Keratinocyte (primary cell): ENCODE measurements around the gene ZNF554. TPM values are rescaled to one million over a fixed set of nuclear protein-coding genes. Genes with fewer than 3 reads are reported as not detected.

Experiments
- DNase-seq: peaks from one replicate; pipeline ENCODE4 v3.0.0-alpha.2; 2011; ENCODE audit warnings: low read depth, missing footprints, low spot score
- FAIRE-seq: peaks from 2 replicates; lab custom pipeline; 2011; peaks lifted over from hg19 to GRCh38; lab: Jason Lieb, UNC
- H2AFZ ChIP-seq: 2 replicates; pipeline ENCODE4 v1.6.0; 2012; ENCODE audit warnings: low read length, control low read depth, inconsistent platforms; ENCODE audit not compliant: control insufficient read depth
- H3K27ac ChIP-seq: 2 replicates; pipeline ENCODE4 v1.5.1; 2011; ENCODE audit warnings: low read length; ENCODE audit not compliant: control insufficient read depth, insufficient read depth
- H3K27me3 ChIP-seq: 3 replicates; pipeline ENCODE4 v1.6.0; 2011; ENCODE audit warnings: low read length; ENCODE audit not compliant: control insufficient read depth, insufficient read depth; ENCODE audit errors: extremely low read depth
- H3K36me3 ChIP-seq, 2 experiments: 2 replicates in 1 of 2; 3 replicates in 1 of 2; pipeline ENCODE4 v1.5.1; 2011; ENCODE audit warnings: low read length in 2 of 2, mild to moderate bottlenecking in 1 of 2; ENCODE audit not compliant: control insufficient read depth in 2 of 2, insufficient read depth in 2 of 2; ENCODE audit errors: extremely low read depth in 1 of 2
- H3K4me1 ChIP-seq: 3 replicates; pipeline ENCODE4 v1.5.1; 2011; ENCODE audit warnings: low read length; ENCODE audit not compliant: control insufficient read depth, insufficient read depth; ENCODE audit errors: extremely low read depth
- H3K4me2 ChIP-seq: 3 replicates; pipeline ENCODE4 v1.6.0; 2011; ENCODE audit warnings: low read depth, low read length; ENCODE audit not compliant: control insufficient read depth, insufficient read depth; ENCODE audit errors: extremely low read depth
- H3K4me3 ChIP-seq, 3 experiments: fragments of 200-600 bp in 1 of 3; sonication (generic) in 1 of 3; 2 replicates in 2 of 3; 3 replicates in 1 of 3; pipeline ENCODE4 v1.5.1; 2011 to 2016; ENCODE audit warnings: low read length in 3 of 3, mild to moderate bottlenecking in 3 of 3, control low read depth in 2 of 3, inconsistent platforms in 1 of 3, low read depth in 1 of 3, mixed read lengths in 1 of 3, mixed run types in 1 of 3, moderate library complexity in 1 of 3; ENCODE audit not compliant: control insufficient read depth in 2 of 3, insufficient read depth in 2 of 3; ENCODE audit errors: extremely low read depth in 1 of 3
- H3K79me2 ChIP-seq: 2 replicates; pipeline ENCODE4 v1.6.0; 2012; ENCODE audit warnings: low read length; ENCODE audit not compliant: control insufficient read depth, insufficient read depth
- H3K9ac ChIP-seq: 3 replicates; pipeline ENCODE4 v1.6.0; 2011; ENCODE audit warnings: low read length; ENCODE audit not compliant: control insufficient read depth, insufficient read depth; ENCODE audit errors: extremely low read depth
- H3K9me1 ChIP-seq: 3 replicates; pipeline ENCODE4 v1.6.0; 2011; ENCODE audit warnings: low read length; ENCODE audit not compliant: control insufficient read depth, insufficient read depth; ENCODE audit errors: extremely low read depth
- H3K9me3 ChIP-seq: 2 replicates; pipeline ENCODE4 v1.5.1; 2012; ENCODE audit warnings: low read depth, low read length; ENCODE audit not compliant: control insufficient read depth
- H4K20me1 ChIP-seq: 3 replicates; pipeline ENCODE4 v1.6.0; 2011; ENCODE audit warnings: low read length; ENCODE audit not compliant: control insufficient read depth, insufficient read depth; ENCODE audit errors: extremely low read depth
- EZH2 ChIP-seq: IDR thresholded peaks from one replicate; pipeline ENCODE4 v1.6.1; 2012; ENCODE audit warnings: inconsistent platforms, mild to moderate bottlenecking, low read length, moderate library complexity
- dilution Hi-C: fragments of 300-500 bp; cut with MboI; formaldehyde crosslinking; loops from one replicate; pipeline ENCODE4 v1.7.0; 2020; ENCODE audit warnings: low sequenced_read_pairs; ENCODE audit not compliant: extremely low pct_ligation_motif_present
- polyA plus RNA-seq, 5 experiments: library from polyadenylated mRNA; depleted of rRNA in 3 of 5; stranded (reverse) in 3 of 5; stranded (forward) in 1 of 5; unstranded in 1 of 5; fragments of >200 nt; gene quantifications; 1 replicate in 1 of 5; 2 replicates in 3 of 5; 3 replicates in 1 of 5; pipeline versions ENCODE4 v1.2.1 to v1.2.3, GENCODE V29; 2011 to 2012; ENCODE audit warnings: missing spikeins in 2 of 5, low read depth in 1 of 5, low replicate concordance in 1 of 5
- TF ChIP-seq, protein P1 (sequence below), 3 experiments: IDR thresholded peaks in 1 of 3; conservative IDR thresholded peaks in 1 of 3; optimal IDR thresholded peaks in 1 of 3; 2 replicates in 2 of 3; 3 replicates in 1 of 3; pipeline versions ENCODE3 to v1.5.1; 2011; ENCODE audit warnings: low read length in 3 of 3, mild to moderate bottlenecking in 3 of 3, moderate library complexity in 2 of 3, control low read depth in 1 of 3, inconsistent platforms in 1 of 3; ENCODE audit not compliant: insufficient read depth in 2 of 3; ENCODE audit errors: extremely low read depth in 1 of 3

Gene ZNF554
- polyA plus RNA-seq, 1 donor (not counting 4 experiments of a cell fraction or from before 2014, with no cell fraction given): 2.7 TPM

GRCh38 chr19:2812414-2813234, 7.0 kb upstream of the ZNF554 start:
- H3K4me3 ChIP-seq: no peak overlapping the region
- no peaks in the 10 kb centered on the region for H3K79me2 ChIP-seq
- no peaks in the 10 kb centered on the region for H3K9me3 ChIP-seq
- no peak overlapping the region for H3K4me2 ChIP-seq
- DNase-seq (no peak), FAIRE-seq (no peak)
- no peaks in the 10 kb centered on the region for H3K9me1 ChIP-seq
- no peak overlapping the region for H3K27ac ChIP-seq
- no peaks in the 10 kb centered on the region for H3K4me1 ChIP-seq
- no peak overlapping the region for H2AFZ ChIP-seq
- dilution Hi-C loops: no loop called here
- peaks cover 19 to 22% of the 10 kb centered on the region in 2 experiments for H3K36me3 ChIP-seq
- no peak overlapping the region for H3K9ac ChIP-seq
- no peaks in the 10 kb centered on the region for H4K20me1 ChIP-seq
- no peak for TF ChIP-seq EZH2
- TF ChIP-seq, protein P1, sequence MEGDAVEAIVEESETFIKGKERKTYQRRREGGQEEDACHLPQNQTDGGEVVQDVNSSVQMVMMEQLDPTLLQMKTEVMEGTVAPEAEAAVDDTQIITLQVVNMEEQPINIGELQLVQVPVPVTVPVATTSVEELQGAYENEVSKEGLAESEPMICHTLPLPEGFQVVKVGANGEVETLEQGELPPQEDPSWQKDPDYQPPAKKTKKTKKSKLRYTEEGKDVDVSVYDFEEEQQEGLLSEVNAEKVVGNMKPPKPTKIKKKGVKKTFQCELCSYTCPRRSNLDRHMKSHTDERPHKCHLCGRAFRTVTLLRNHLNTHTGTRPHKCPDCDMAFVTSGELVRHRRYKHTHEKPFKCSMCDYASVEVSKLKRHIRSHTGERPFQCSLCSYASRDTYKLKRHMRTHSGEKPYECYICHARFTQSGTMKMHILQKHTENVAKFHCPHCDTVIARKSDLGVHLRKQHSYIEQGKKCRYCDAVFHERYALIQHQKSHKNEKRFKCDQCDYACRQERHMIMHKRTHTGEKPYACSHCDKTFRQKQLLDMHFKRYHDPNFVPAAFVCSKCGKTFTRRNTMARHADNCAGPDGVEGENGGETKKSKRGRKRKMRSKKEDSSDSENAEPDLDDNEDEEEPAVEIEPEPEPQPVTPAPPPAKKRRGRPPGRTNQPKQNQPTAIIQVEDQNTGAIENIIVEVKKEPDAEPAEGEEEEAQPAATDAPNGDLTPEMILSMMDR (optimal IDR thresholded peaks at IDR 0.05 in 1 of 3, IDR thresholded peaks at IDR 0.05 in 1 of 3, conservative IDR thresholded peaks at IDR 0.05 in 1 of 3; ENCODE audit: extremely low read depth in 1 of 3, insufficient read depth in 2 of 3, low read length in 3 of 3): no peak
- H3K27me3 ChIP-seq: no peaks in the 10 kb centered on the region

DNA sequence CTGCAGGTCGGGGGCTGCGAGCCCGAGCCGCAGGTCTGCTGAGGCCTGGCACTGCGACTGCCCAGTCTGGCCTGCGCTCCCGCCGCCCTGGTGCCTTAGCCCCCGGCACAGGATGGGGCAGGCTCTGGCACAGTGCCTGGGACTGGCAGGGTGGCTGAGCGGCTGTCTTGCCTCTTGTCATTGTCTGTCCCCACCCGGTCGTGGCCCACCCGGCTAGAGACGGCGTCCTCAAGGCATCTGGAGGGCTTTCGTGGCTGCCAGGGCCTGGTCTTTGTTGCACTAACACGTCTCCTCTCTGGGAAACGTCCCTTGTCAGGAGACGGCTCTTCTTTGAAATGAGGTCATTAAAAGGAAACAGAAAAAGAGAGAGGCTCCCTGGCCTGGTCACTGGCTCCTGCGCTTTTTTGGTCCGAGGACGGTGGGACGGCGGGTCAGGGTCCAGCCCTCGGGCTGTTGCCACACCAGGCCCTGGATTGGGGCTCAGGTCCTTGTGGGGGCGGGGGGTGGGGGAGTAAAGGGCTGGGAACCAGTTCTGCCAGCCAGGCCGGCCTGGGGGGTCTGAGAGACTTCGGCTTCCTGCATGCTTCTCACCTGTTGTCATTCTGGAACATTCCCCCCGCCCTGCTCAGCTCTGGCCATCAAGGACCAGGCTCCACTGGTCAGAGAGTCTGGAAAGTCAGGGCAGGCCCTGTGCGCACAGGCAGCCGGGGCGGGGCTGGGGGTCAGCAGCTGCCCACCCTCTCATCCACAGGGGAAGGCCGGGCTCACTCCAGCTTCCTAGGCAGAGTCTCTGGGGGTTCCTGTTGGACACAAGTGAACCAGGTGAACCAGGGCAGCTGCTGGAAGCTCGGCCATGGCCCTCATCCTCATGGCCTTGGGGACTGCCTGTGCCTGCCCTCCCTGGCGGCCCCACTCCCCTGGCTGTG, 6.2 kb upstream of the ZNF554 start:
- Histone ChIP-seq H3K9ac (no peak overlapping the region), H3K4me2 (no peak overlapping the region), H4K20me1 (no peaks in the 10 kb centered on the region), H3K79me2 (no peaks in the 10 kb centered on the region), H3K9me3 (no peaks in the 10 kb centered on the region), H3K9me1 (no peaks in the 10 kb centered on the region), H3K27me3 (no peaks in the 10 kb centered on the region), H3K4me1 (no peaks in the 10 kb centered on the region), H3K27ac (no peak overlapping the region), H3K36me3 (peaks cover 18 to 22% of the 10 kb centered on the region in 2 experiments), H3K4me3 (no peak overlapping the region), H2AFZ (no peak overlapping the region)
- DNase-seq (no peak), FAIRE-seq (no peak)
- no peak for TF ChIP-seq EZH2
- TF ChIP-seq, protein P1 (optimal IDR thresholded peaks at IDR 0.05 in 1 of 3, IDR thresholded peaks at IDR 0.05 in 1 of 3, conservative IDR thresholded peaks at IDR 0.05 in 1 of 3; ENCODE audit: extremely low read depth in 1 of 3, insufficient read depth in 2 of 3, low read length in 3 of 3): no peak
- dilution Hi-C loops: no loop called here
